Transverse colon (tissue), 3 donors: ENCODE results near the gene KDM2B.

Source experiments
- CTCF ChIP-seq, 5 experiments: fragments of 200-600 bp in 3 of 5; fragments of 450-650 bp in 2 of 5; sonication (generic) in 3 of 5; IDR thresholded peaks; 1 replicate in 2 of 5; 2 replicates in 3 of 5; pipeline ENCODE4 v1.5.1; 2016 to 2017; ENCODE audit warnings: antibody characterized with exemption in 5 of 5, inconsistent platforms in 3 of 5, mild to moderate bottlenecking in 2 of 5, moderate library complexity in 1 of 5
- POLR2A ChIP-seq: fragments of 450-650 bp; IDR thresholded peaks from one replicate; pipeline ENCODE4 v1.6.1; 2016; ENCODE audit warnings: antibody characterized with exemption, mild to moderate bottlenecking, moderate library complexity

DNA sequence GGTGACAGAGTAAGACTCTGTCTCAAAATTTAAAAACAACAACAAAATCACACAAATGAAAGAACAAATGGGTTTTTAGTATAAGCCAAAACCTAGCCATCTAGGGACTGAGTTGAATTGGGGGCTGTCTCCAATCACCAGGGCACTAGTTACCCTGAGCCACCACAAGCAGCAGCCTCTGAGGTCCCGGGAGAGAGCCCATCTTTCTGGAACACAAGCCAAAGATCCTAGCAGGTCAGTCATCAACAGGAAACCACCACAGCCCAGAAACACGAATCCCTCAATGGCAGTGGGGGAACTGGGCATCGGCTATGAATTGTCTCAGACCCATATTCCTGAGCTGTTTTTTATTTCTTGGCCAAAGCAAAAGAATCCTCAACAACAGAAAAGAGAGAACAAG is 75.3 kb downstream of the KDM2B start:
- no peak for TF ChIP-seq CTCF (IDR thresholded peaks at IDR 0.05)
- no peak for TF ChIP-seq POLR2A
